SU-DHL-6 (cell line): ENCODE results near the gene FBXO31.
"Not testable (repeated sequence)": the region's sequence is repeated elsewhere in the genome, so short reads cannot be mapped to it uniquely, and the experiment has no call there.

Experiments used
- H2AFZ ChIP-seq: fragments of 200-600 bp; sonication (generic); 2 replicates; pipeline ENCODE4 v1.6.1; 2014; ENCODE audit warnings: low read depth, mild to moderate bottlenecking, moderate library complexity, mixed read lengths, antibody characterized with exemption, low read length; ENCODE audit not compliant: severe bottlenecking
- H3F3A ChIP-seq: fragments of 200-600 bp; shearing (Covaris generic); 2 replicates; pipeline ENCODE4 v1.6.0; 2016; ENCODE audit warnings: antibody characterized with exemption, mild to moderate bottlenecking; ENCODE audit not compliant: insufficient read depth
- H3K27ac ChIP-seq: fragments of 200-600 bp; sonication (generic); 2 replicates; pipeline ENCODE4 v1.5.1; 2016; ENCODE audit warnings: low read depth, mild to moderate bottlenecking, low read length, moderate library complexity, mixed read lengths
- H3K27me3 ChIP-seq: fragments of 200-600 bp; sonication (generic), shearing (Covaris generic); 2 replicates; pipeline ENCODE4 v1.6.0; 2014; ENCODE audit warnings: mild to moderate bottlenecking, low read length
- H3K36me3 ChIP-seq: fragments of 200-600 bp; sonication (generic); 2 replicates; pipeline ENCODE4 v1.6.1; 2014; ENCODE audit warnings: mild to moderate bottlenecking, low read length, mixed read lengths
- H3K4me2 ChIP-seq: fragments of 300-600, 200-600 bp; shearing (Covaris generic), sonication (generic); 2 replicates; pipeline ENCODE4 v1.6.0; 2014; ENCODE audit warnings: low read length, low read depth, mild to moderate bottlenecking; ENCODE audit not compliant: poor library complexity, severe bottlenecking
- H3K4me3 ChIP-seq: fragments of 200-600 bp; sonication (generic); 2 replicates; pipeline ENCODE4 v1.5.1; 2014; ENCODE audit warnings: antibody characterized with exemption, low read length, mild to moderate bottlenecking, mixed read lengths; ENCODE audit not compliant: insufficient read depth, poor library complexity, severe bottlenecking
- H3K79me2 ChIP-seq: fragments of 200-600 bp; sonication (generic); 2 replicates; pipeline ENCODE4 v1.6.1; 2014; ENCODE audit warnings: mild to moderate bottlenecking, low read length, moderate library complexity; ENCODE audit not compliant: insufficient read depth
- H3K9ac ChIP-seq: fragments of 200-600 bp; sonication (generic); 2 replicates; pipeline ENCODE4 v1.7.0; 2014; ENCODE audit warnings: mild to moderate bottlenecking, low read length
- H3K9me2 ChIP-seq: fragments of 200-600 bp; sonication (generic); replicated peaks from 2 replicates; pipeline ENCODE4 v1.6.1; 2014; ENCODE audit warnings: low read length; ENCODE audit not compliant: insufficient read depth
- H3K9me3 ChIP-seq: fragments of 200-600 bp; sonication (generic); 2 replicates; pipeline ENCODE4 v1.6.1; 2014; ENCODE audit warnings: low read length, mixed read lengths; ENCODE audit not compliant: insufficient read depth
- H4K20me1 ChIP-seq: fragments of 200-600 bp; sonication (generic); 2 replicates; pipeline ENCODE4 v1.6.1; 2014; ENCODE audit warnings: low read depth, mild to moderate bottlenecking, antibody characterized with exemption, low read length, moderate library complexity, mixed read lengths
- EZH2phosphoT487 ChIP-seq: fragments of 200-600 bp; sonication (generic), shearing (Covaris generic); conservative IDR thresholded peaks from 2 replicates; pipeline ENCODE4 v1.6.1; 2018; ENCODE audit warnings: mild to moderate bottlenecking, antibody characterized with exemption, low read length, moderate library complexity, mixed read lengths
- TF ChIP-seq, protein P1 (sequence below): fragments of 200-600 bp; sonication (generic); IDR thresholded peaks from one replicate; pipeline ENCODE4 v1.5.1; 2017; ENCODE audit warnings: antibody characterized with exemption, mild to moderate bottlenecking, low read length, moderate library complexity; ENCODE audit not compliant: insufficient read depth, poor library complexity, severe bottlenecking

The FBXO31 gene

DNA sequence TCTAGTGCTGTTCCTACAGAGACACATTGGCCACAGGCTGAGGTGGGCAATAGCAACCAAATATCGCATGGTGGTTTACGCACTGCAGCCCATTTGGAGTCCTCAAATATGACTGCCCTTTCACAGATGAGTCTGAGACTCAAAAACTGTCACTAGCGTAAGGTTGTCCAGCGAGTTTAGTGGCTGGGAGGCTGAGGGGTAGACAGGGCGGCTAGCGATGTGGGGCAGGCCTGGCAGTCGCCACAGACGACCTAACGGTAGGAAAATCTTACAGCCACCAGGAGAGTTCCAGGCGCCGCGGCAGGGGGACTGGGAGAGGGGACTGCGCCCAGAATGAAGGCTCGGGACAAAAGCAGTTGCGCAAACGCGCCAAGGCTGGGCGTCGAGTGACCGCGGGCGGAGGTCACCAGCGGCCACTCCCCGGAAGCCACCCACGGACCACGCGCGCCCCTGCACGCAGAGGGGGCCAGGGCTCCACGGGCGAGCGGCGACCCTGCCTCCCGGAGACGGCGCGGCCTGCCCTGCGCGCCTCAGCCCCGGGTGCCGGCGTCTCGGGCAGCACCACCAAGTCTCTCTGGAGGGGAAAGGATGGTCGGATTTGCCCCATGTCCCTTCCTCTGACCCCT, 7.9 kb upstream of the FBXO31 start:
- Histone ChIP-seq H2AFZ (no peak overlapping the region), H3K9ac (peak overlapping the region; percentile 86), H3K36me3 (no peaks in the 10 kb centered on the region)

GRCh38 chr16:87390641-87391323, 7.2 kb upstream of the FBXO31 start:
- Histone ChIP-seq H3K36me3 (no peaks in the 10 kb centered on the region), H3K4me2 (peak overlapping the region; percentile 56), H3K27ac (no peak overlapping the region), H3K9me3 (no peaks in the 10 kb centered on the region), H3K4me3 (peak overlapping the region; percentile 76), H3K27me3 (no peaks in the 10 kb centered on the region), H4K20me1 (peaks cover 7% of the 10 kb centered on the region; the same call in 1 of the 2 replicates), H3K79me2 (peaks cover 30% of the 10 kb centered on the region), H3K9me2 (no peaks in the 10 kb centered on the region), H3K9ac (peak overlapping the region; percentile 86), H3F3A (peaks cover 34% of the 10 kb centered on the region), H2AFZ (no peak overlapping the region)
- TF ChIP-seq, protein P1, sequence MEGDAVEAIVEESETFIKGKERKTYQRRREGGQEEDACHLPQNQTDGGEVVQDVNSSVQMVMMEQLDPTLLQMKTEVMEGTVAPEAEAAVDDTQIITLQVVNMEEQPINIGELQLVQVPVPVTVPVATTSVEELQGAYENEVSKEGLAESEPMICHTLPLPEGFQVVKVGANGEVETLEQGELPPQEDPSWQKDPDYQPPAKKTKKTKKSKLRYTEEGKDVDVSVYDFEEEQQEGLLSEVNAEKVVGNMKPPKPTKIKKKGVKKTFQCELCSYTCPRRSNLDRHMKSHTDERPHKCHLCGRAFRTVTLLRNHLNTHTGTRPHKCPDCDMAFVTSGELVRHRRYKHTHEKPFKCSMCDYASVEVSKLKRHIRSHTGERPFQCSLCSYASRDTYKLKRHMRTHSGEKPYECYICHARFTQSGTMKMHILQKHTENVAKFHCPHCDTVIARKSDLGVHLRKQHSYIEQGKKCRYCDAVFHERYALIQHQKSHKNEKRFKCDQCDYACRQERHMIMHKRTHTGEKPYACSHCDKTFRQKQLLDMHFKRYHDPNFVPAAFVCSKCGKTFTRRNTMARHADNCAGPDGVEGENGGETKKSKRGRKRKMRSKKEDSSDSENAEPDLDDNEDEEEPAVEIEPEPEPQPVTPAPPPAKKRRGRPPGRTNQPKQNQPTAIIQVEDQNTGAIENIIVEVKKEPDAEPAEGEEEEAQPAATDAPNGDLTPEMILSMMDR: no peak
- no peak for TF ChIP-seq EZH2phosphoT487

More for the DNA sequence above, 7.9 kb upstream of the FBXO31 start:
- Histone ChIP-seq H3K9me2 (no peaks in the 10 kb centered on the region), H3K9me3 (no peaks in the 10 kb centered on the region), H3K79me2 (peaks cover 35% of the 10 kb centered on the region), H3K27ac (peak overlapping the region; percentile 59), H4K20me1 (peaks cover 7% of the 10 kb centered on the region; the same call in 1 of the 2 replicates), H3K4me2 (peak overlapping the region; percentile 56), H3K27me3 (no peaks in the 10 kb centered on the region), H3F3A (peaks cover 34% of the 10 kb centered on the region), H3K4me3 (peak overlapping the region; percentile 76)
- TF ChIP-seq, protein P1: no peak
- TF ChIP-seq EZH2phosphoT487: no peak

DNA sequence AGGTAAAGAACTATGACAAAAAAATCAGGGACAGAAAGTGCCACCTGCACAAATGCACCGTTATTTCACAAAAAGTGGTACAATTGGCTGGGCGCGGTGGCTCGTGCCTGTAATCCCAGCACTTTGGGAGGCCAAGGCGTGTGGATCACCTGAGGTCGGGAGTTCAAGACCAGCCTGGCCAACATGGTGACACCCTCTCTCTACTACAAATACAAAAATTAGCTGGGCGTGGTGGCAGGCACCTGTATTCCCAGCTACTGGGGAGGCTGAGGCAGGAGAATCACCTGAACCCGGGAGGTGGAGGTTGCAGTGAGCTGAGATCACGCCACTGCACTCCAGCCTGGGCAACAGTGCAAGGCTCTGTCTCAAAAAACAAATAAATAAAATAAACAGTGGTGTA, 6.3 kb upstream of the FBXO31 start:
- Histone ChIP-seq H3F3A (peaks cover 34% of the 10 kb centered on the region), H3K79me2 (peaks cover 22% of the 10 kb centered on the region)
- not testable (repeated sequence) for H4K20me1 ChIP-seq, H3K27ac ChIP-seq, H3K4me2 ChIP-seq, H3K36me3 ChIP-seq, H3K4me3 ChIP-seq, H2AFZ ChIP-seq, H3K9me2 ChIP-seq, H3K9ac ChIP-seq, H3K27me3 ChIP-seq, H3K9me3 ChIP-seq

DNA sequence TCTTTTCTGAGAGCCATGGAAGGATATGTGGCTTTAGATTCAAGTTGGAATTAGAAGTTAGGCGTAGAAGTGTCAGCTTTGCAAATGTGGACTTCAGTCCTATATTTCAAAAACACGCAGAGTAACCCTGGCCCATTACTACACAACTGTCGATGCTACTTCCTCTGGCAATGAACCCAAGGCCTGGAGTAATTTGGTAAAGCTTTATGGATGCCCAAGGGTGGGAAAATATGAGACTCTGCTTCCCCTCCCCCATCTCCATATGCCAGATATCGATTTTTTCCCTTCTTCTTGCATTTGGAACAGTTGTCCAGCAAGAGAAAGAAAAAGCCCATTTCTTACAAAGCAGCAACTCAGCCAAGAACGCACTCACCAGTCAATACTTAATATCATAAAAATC, 5.7 kb upstream of the FBXO31 start:
- no peaks in the 10 kb centered on the region for H3K9me2 ChIP-seq
- no peak overlapping the region for H3K4me3 ChIP-seq
- no peaks in the 10 kb centered on the region for H3K9me3 ChIP-seq
- no peak for TF ChIP-seq EZH2phosphoT487
- TF ChIP-seq, protein P1: no peak
- H3K27ac ChIP-seq: peak overlapping the region; percentile 82
- H3K27me3 ChIP-seq: no peaks in the 10 kb centered on the region
- H3K79me2 ChIP-seq: peaks cover 16% of the 10 kb centered on the region
- peak overlapping the region; percentile 43 for H2AFZ ChIP-seq
- H3K4me2 ChIP-seq: peak overlapping the region; percentile 67
- H3K9ac ChIP-seq: no peak overlapping the region
- no peaks in the 10 kb centered on the region for H4K20me1 ChIP-seq
- peaks cover 34% of the 10 kb centered on the region for H3F3A ChIP-seq
- no peaks in the 10 kb centered on the region for H3K36me3 ChIP-seq
